MCF 10A (cell line): ENCODE measurements around the gene MROH9. TPM values are rescaled to one million over a fixed set of nuclear protein-coding genes. Genes with fewer than 3 reads are reported as not detected.
A peak's percentile ranks its signal among the peaks of the same experiment; 100 is the strongest.

Experiments used
- BruUV-seq: library from RNA; stranded (reverse); fragments of 400-500 nt; replicated peaks from 2 replicates; lab custom pipeline; 2021; lab: Mats Ljungman, UMichigan
- CTCF ChIA-PET: fragments of 300-600 bp; sonication (Branson Sonifier 250); formaldehyde crosslinking; extraction: SDS; loops from one replicate; lab custom pipeline; 2021; ENCODE audit warnings: antibody characterized with exemption, inconsistent platforms; lab: Yijun Ruan, JAX
- POLR2A ChIA-PET: fragments of 300-600, 350-650 bp; sonication (Branson Sonifier 250); formaldehyde crosslinking; extraction: SDS; loops from one replicate; lab custom pipeline; 2020; ENCODE audit warnings: antibody characterized with exemption, inconsistent platforms; lab: Yijun Ruan, JAX
- DNase-seq: peaks from one replicate; pipeline ENCODE4 v3.0.0-alpha.2; 2018; ENCODE audit not compliant: unreplicated experiment
- H3K27ac Mint-ChIP-seq: one replicate; pipeline ENCODE4 v1.8.0; 2022; ENCODE audit warnings: mild to moderate bottlenecking, low read depth, mixed read lengths; ENCODE audit not compliant: unreplicated experiment
- H3K27me3 Mint-ChIP-seq: one replicate; pipeline ENCODE4 v1.8.0; 2022; ENCODE audit warnings: mixed read lengths; ENCODE audit not compliant: insufficient read depth, unreplicated experiment
- H3K36me3 Mint-ChIP-seq: one replicate; pipeline ENCODE4 v1.8.0; 2022; ENCODE audit warnings: mild to moderate bottlenecking, moderate library complexity, mixed read lengths; ENCODE audit not compliant: insufficient read depth, unreplicated experiment
- H3K4me1 Mint-ChIP-seq: one replicate; pipeline ENCODE4 v1.8.0; 2022; ENCODE audit warnings: mixed read lengths; ENCODE audit not compliant: insufficient read depth, unreplicated experiment
- H3K4me3 Mint-ChIP-seq: one replicate; pipeline ENCODE4 v1.8.0; 2022; ENCODE audit warnings: mild to moderate bottlenecking, moderate library complexity, mixed read lengths; ENCODE audit not compliant: unreplicated experiment
- H3K9me3 Mint-ChIP-seq: one replicate; pipeline ENCODE4 v1.8.0; 2022; ENCODE audit warnings: mixed read lengths; ENCODE audit not compliant: unreplicated experiment
- CTCF ChIP-seq: fragments of 200-600 bp; IDR thresholded peaks from one replicate; pipeline ENCODE4 v1.8.0; 2022; ENCODE audit warnings: antibody characterized with exemption, mild to moderate bottlenecking; ENCODE audit not compliant: unreplicated experiment
- intact Hi-C: fragments of 100-400 bp; cut with micrococcal nuclease; formaldehyde crosslinking; loops from 2 replicates; pipeline ENCODE4 v1.14.1; 2022
- total RNA-seq: library from RNA; stranded (reverse); gene quantifications from 2 replicates; pipeline ENCODE4 v1.2.3, GENCODE V29; 2022

Gene MROH9
- total RNA-seq, 1 experiment from 2014 or later: not detected

GRCh38 chr1:170959385-170959784 is 24.1 kb downstream of the MROH9 start:
- POLR2A ChIA-PET: interaction anchor here (0.7 kb wide), 1 partner anchor 795 kb away, joined by 3 read pairs; no protein-coding TSS in a partner anchor
- BruUV-seq: no TSS peak
- CTCF ChIA-PET: interaction anchor here (0.6 to 11.5 kb wide), 7 partner anchors 8 to 810 kb away, joined by 3 to 262 read pairs (median 5); no protein-coding TSS in a partner anchor

DNA sequence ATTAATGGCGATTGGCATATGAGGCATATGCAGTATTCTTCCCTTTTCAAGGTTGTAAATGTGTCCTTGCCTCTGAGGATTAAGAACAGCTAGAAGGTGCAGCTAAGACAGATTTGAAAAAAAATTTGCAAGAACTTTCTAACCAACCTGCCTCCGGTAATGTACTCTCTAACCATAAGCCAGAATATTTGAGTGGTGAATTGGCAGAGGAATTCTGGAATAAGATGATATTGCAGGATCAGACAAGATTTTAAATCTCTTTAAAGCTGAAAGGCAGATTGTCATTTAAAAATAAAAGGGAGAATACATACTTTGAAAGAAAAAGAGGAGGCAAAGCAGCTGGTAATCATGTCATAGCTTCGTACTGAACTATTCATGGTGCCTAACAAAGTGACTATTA is 29.2 kb downstream of the MROH9 start:
- intact Hi-C loops: loop anchor here (10.0 kb wide), 1 partner anchor 520 kb away; the partner anchor contains the start of gene PRRC2C
- BruUV-seq: no TSS peak
- TF ChIP-seq CTCF: no peak
- Mint-ChIP-seq H3K4me3 (no peak overlapping the region), H3K36me3 (no peaks in the 10 kb centered on the region), H3K9me3 (no peaks in the 10 kb centered on the region), H3K4me1 (peaks cover 14% of the 10 kb centered on the region), H3K27ac (no peak overlapping the region), H3K27me3 (no peaks in the 10 kb centered on the region)
- no peak for DNase-seq
- ChIA-PET CTCF (interaction anchor here (0.6 to 11.5 kb wide), 8 partner anchors 9 to 349 kb away, joined by 3 to 262 read pairs (median 7); partner anchors contain the start of gene FMO4), POLR2A (interaction anchor here (1.4 kb wide), 1 partner anchor 262 kb away, joined by 3 read pairs; no protein-coding TSS in a partner anchor)

More at GRCh38 chr1:170959385-170959784, 24.1 kb downstream of the MROH9 start:
- no peak overlapping the region for H3K4me3 Mint-ChIP-seq
- no peak overlapping the region for H3K27ac Mint-ChIP-seq
- H3K27me3 Mint-ChIP-seq: no peaks in the 10 kb centered on the region
- no peaks in the 10 kb centered on the region for H3K36me3 Mint-ChIP-seq
- H3K9me3 Mint-ChIP-seq: no peaks in the 10 kb centered on the region
- intact Hi-C loops: no loop called here
- peak; percentile 15 for DNase-seq
- TF ChIP-seq CTCF: no peak
- H3K4me1 Mint-ChIP-seq: peaks cover 9% of the 10 kb centered on the region

DNA sequence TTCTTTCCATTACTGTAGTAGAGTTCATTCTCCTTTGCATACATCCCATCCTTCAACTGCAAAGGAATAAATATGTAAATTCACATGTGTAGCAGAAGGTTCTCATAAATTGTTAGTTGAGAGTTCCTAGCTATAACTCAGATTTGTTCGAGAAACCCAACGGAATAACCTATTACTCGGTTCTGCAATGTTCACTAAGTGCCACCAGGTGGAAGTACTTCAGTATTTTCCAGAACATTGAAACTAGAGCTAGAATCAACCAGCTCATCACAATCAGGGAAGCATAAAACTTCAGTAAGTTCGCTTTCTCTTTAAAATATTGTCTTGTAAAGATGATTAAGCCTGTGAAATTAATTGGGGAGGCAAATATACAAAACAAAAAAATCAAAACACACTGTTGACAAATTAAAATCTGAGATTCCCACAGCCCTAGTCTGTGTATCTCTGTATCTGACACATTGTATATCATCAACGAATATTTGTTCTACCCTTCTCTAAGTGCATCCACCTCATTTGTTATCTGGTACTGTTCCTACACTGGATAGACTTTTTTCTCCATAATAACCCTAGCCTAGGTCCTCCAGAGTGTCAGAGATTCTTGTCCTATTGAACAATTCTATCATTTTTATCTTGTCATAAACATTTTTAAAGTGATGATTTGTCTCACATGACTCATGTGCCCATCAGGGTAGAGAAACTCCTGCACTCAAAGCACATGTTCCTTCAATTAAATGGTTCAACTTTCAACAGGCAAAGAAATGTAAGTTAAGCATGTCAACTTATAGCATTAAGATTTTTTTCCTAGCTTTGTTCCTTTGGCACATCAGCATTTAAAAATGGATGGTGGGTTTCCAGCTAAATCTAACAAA is 31.9 kb downstream of the MROH9 start:
- ChIA-PET POLR2A (interaction anchor here (0.7 to 1.5 kb wide), 5 partner anchors 10 to 547 kb away, joined by 3 to 5 read pairs (median 3); partner anchors contain the start of gene PRRC2C), CTCF (interaction anchor here (0.5 to 11.5 kb wide), 74 partner anchors 9 to 1521 kb away, joined by 3 to 262 read pairs (median 4); partner anchors contain the start of genes FMO4 and MROH9)
- Mint-ChIP-seq H3K4me1 (peaks cover 10% of the 10 kb centered on the region), H3K9me3 (no peaks in the 10 kb centered on the region), H3K27me3 (no peaks in the 10 kb centered on the region), H3K4me3 (no peak overlapping the region), H3K27ac (no peak overlapping the region), H3K36me3 (no peaks in the 10 kb centered on the region)
- intact Hi-C loops: loop anchor here (1.0 to 10.0 kb wide), 4 partner anchors 221 to 518 kb away; partner anchors contain the start of genes FMO4 and PRRC2C
- peak; percentile 74 for TF ChIP-seq CTCF
- DNase-seq: peak; percentile 73
- no TSS peak for BruUV-seq

DNA sequence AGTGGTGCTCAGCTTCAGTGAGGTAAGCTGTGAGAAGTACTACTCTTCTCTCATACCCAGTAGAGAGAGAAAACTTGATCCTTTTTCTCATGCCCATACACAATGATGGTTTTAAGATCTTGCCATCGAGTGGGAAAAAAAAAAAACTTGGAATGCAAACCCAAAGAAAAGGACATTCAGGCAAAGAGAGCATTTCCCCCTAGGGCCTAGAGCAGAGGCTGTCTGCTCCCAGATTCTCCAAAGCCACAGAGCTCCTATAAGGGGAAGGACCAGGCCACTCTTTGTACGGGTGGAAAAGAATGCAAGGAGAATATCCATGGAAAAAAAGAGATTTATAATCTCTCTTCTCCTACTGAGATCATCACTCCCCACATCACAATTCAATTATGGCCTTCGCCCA is 34.9 kb downstream of the MROH9 start:
- no peaks in the 10 kb centered on the region for H3K27me3 Mint-ChIP-seq
- H3K9me3 Mint-ChIP-seq: no peaks in the 10 kb centered on the region
- peaks cover 10% of the 10 kb centered on the region for H3K4me1 Mint-ChIP-seq
- intact Hi-C loops: no loop called here
- no peak overlapping the region for H3K27ac Mint-ChIP-seq
- no peak for DNase-seq
- no peaks in the 10 kb centered on the region for H3K36me3 Mint-ChIP-seq
- no peak for TF ChIP-seq CTCF
- BruUV-seq: no TSS peak
- CTCF ChIA-PET: interaction anchor here (0.6 to 11.5 kb wide), 5 partner anchors 243 to 1013 kb away, joined by 3 to 262 read pairs (median 19); partner anchors contain the start of gene FMO4
- POLR2A ChIA-PET: interaction anchor here (0.6 kb wide), 1 partner anchor 607 kb away, joined by 3 read pairs; no protein-coding TSS in a partner anchor
- H3K4me3 Mint-ChIP-seq: no peak overlapping the region
